GM10248 (cell line): Measurements from ENCODE around the gene GLI1.

ENCODE experiments used
- CTCF ChIA-PET: fragments of 300-600 bp; sonication (Branson Sonifier 250); formaldehyde crosslinking; extraction: SDS; loops from one replicate; lab custom pipeline; 2021; ENCODE audit warnings: antibody characterized with exemption; lab: Yijun Ruan, JAX
- POLR2A ChIA-PET: fragments of 350-650 bp; sonication (Branson Sonifier 250); formaldehyde crosslinking; extraction: SDS; loops from one replicate; lab custom pipeline; 2020; ENCODE audit warnings: antibody characterized with exemption; lab: Yijun Ruan, JAX
- DNase-seq: peaks from one replicate; pipeline ENCODE4 v3.0.0; 2012; ENCODE audit errors: extremely low spot score
- TF ChIP-seq, protein P1 (sequence below): IDR thresholded peaks from 2 replicates; pipeline ENCODE4 v1.5.1; 2012; ENCODE audit warnings: mild to moderate bottlenecking, low read depth; ENCODE audit errors: extremely low read depth, missing control alignments, control extremely low read depth

The GLI1 gene

DNA sequence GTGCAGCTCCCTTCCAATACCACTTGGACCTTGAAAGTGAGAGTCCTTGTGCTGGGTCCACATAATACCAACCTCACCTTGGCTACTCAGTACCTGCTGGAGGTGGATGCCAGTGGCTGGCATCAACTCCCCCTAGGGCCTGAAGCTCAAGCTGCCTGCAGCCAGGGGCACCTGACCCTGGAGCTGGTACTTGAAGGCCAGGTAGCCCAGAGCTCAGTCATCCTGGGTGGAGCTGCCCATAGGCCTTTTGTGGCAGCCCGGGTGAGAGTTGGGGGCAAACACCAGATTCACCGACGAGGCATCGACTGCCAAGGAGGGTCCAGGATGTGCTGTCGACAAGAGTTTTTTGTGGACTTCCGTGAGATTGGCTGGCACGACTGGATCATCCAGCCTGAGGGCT lies 10.2 kb upstream of the GLI1 start:
- ChIA-PET POLR2A (interaction anchor here (0.6 kb wide), 1 partner anchor 65 kb away, joined by 4 read pairs; no protein-coding TSS in a partner anchor), CTCF (interaction anchor here (1.4 to 9.7 kb wide), 5 partner anchors 9 to 189 kb away, joined by 3 to 238 read pairs (median 58); partner anchors contain the start of gene INHBC)
- TF ChIP-seq, protein P1, sequence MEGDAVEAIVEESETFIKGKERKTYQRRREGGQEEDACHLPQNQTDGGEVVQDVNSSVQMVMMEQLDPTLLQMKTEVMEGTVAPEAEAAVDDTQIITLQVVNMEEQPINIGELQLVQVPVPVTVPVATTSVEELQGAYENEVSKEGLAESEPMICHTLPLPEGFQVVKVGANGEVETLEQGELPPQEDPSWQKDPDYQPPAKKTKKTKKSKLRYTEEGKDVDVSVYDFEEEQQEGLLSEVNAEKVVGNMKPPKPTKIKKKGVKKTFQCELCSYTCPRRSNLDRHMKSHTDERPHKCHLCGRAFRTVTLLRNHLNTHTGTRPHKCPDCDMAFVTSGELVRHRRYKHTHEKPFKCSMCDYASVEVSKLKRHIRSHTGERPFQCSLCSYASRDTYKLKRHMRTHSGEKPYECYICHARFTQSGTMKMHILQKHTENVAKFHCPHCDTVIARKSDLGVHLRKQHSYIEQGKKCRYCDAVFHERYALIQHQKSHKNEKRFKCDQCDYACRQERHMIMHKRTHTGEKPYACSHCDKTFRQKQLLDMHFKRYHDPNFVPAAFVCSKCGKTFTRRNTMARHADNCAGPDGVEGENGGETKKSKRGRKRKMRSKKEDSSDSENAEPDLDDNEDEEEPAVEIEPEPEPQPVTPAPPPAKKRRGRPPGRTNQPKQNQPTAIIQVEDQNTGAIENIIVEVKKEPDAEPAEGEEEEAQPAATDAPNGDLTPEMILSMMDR, result no peak
- no peak for DNase-seq

- TF ChIP-seq, protein P1, result no peak
- CTCF ChIA-PET, result interaction anchor here (1.0 to 9.7 kb wide), 5 partner anchors 9 to 202 kb away, joined by 3 to 238 read pairs (median 58); partner anchors contain the start of genes GLI1 and INHBC
- no peak for DNase-seq
- POLR2A ChIA-PET, result interaction anchor here (0.6 kb wide), 2 partner anchors 65 to 86 kb away, joined by 4 to 5 read pairs; no protein-coding TSS in a partner anchor
Measured at GRCh38 chr12:57450057-57450456, 9.5 kb upstream of the GLI1 start.

DNA sequence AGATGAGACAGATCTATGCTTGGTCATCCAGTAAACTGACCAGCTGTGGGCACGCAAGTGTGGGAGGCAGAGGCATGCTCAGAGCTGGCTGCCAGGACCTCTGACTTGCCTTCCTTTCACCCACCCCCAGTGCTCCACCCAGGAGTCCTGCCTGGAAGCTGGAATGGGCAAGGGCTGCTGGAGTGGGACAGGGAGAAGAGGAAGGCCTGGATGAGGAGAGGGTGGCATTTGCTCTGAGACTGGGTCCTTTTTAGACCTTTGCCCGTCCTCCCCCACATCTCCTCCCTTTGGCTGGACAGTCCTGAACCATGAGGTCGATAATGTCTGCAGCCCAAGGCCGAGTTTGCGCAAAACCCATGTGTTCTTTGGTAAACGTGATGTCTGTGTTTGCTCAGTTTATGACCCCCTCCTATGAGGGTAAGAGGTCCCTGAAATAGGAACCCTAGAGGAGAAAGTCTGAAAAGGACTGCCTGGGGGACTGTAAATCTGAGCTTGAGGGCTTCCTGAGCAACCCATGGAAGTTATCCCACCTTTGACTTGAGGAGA lies 8.3 kb upstream of the GLI1 start:
- ChIA-PET POLR2A (no interaction called here), CTCF (interaction anchor here (1.3 to 10.2 kb wide), 17 partner anchors 8 to 237 kb away, joined by 3 to 238 read pairs (median 28); partner anchors contain the start of genes ARHGAP9, GLI1 and INHBC)
- no peak for DNase-seq
- TF ChIP-seq, protein P1, result no peak

- TF ChIP-seq, protein P1, result no peak
- CTCF ChIA-PET, result interaction anchor here (0.6 to 10.2 kb wide), 63 partner anchors 10 to 464 kb away, joined by 3 to 238 read pairs (median 5); partner anchors contain the start of genes ARHGAP9, CYP27B1, INHBC and SHMT2
- POLR2A ChIA-PET, result no interaction called here
- DNase-seq, result peak; percentile 39
Measured at GRCh38 chr12:57452181-57452936, 7.2 kb upstream of the GLI1 start.

- DNase-seq, result peak; percentile 66
- TF ChIP-seq, protein P1, result peak; percentile 94
- POLR2A ChIA-PET, result no interaction called here
- CTCF ChIA-PET, result interaction anchor here (0.6 to 10.2 kb wide), 66 partner anchors 9 to 465 kb away, joined by 3 to 238 read pairs (median 5); partner anchors contain the start of genes ARHGAP9, CYP27B1, INHBC and SHMT2
Measured at GRCh38 chr12:57452937-57453509, 6.6 kb upstream of the GLI1 start.

DNA sequence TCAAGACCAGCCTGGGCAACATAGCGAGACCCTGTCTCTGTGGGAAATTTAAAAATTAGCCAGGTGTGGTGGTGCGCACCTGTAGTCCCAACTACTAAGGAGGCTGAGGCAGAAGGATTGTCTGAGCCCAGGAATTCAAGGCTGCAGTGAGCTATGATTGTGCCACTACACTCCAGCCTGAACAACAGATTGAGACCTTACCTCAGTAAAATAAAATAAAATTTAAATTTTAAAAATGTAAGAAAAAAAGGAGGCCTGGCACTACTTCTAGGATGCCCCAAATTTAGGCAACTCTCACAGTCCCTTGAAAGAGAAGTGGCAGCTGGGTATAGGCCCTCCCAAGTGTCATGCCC lies 5.4 kb upstream of the GLI1 start:
- TF ChIP-seq, protein P1, result no peak
- no peak for DNase-seq
- ChIA-PET CTCF (interaction anchor here (0.5 to 10.2 kb wide), 20 partner anchors 8 to 231 kb away, joined by 3 to 238 read pairs (median 15); partner anchors contain the start of genes ARHGAP9, INHBC and STAC3), POLR2A (no interaction called here)
